HG03064 (cell line): Measurements from ENCODE around the gene SNX32.

ENCODE experiments used
- ATAC-seq: cut with Tn5 transposase; IDR thresholded peaks from one replicate; pipeline ENCODE4 v1.9.1; 2021; ENCODE audit warnings: low read depth; ENCODE audit not compliant: unreplicated experiment

The SNX32 gene

GRCh38 chr11:65833297-65834030 lies at the start of gene SNX32:
Gene SNX32 (plus strand): TSS chr11:65833963. CDS start chr11:65834066, 103 bp downstream.
- ATAC-seq, result peak; percentile 92

GRCh38 chr11:65785319-65786007 lies 48.3 kb upstream of the SNX32 start:
- no peak for ATAC-seq

DNA sequence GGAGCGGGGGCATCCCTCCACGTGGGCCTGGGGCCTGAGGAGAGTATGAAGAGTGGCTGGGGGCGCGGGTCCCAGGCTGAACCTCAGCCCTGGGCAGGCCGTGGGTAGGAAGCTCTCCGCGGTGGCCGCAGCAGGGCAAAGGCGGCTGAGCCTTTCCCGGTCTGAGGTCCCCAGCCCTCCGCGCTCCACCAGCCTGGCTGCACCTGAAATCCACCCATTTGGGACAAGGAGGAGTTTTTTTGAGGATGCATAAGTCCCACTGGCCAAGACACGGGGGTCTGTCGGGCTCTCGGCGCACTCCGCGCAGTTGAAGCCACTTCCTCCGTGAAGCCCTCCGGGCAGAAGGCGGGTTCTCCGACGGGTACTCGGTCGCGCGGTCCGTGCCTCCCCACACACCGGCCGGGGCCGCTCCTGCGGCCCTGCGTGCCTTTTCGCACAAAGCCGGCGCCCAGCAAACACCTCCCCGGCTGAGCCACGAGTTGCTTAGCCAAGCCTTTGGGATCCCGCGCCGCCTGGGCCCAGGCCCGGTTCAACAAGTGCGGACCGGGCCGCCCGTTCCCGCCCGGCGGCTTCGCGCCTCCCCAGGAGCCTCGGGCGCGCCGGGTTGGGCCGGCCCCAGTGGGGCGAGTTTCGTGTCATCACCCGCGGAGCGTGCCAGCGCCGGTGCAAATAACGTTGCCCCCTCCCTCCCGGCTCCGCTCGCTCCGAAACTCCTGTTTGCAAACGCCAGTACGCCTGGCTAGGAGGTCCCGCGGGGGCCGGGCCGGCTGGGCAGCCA lies 47.6 kb upstream of the SNX32 start:
- no peak for ATAC-seq

DNA sequence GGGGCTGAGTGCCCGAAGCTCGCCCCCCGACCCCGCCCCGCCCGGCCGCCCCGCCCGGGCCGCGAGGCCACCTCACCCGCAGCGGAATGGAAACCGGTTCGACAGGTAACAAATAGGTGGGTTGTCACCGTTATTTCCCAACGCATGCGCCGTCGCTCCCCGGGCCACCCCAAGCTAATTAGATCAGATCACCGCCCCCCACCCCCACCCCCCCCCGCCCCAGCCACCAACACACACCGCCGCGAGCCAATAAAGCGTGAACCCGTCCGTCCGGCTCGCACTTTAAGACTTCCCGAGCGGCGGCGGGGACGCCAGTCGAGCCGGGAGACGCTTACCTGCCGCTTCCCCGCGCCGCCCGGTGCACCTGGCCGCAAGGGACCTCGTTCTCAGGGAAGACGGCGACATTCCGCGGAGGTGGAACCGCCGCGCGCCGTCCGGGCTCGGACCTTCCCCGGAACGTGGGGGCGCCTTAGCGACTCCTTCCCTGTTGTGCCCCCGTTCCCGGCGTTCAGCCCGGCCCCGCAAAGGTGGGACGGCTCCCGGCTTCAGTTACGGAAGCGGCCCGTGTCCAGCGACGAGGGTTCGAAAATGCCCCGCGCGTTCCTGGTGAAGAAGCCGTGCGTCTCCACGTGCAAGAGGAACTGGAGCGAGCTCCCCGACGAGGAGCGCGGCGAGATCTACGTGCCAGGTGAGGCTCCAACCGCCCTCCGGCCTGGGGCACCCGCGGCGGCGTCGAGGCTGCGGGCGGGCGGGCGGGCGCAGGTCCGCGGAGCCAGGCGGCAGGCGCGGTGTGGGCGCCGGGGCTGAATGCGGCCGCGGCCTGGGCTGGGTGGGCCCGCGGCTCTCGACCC lies 46.8 kb upstream of the SNX32 start, which contains the start of gene OVOL1:
OVOL1 (plus strand) TSS at position 278 of the 851 bp plus-strand sequence; CDS start at position 589, 311 bp downstream.
- ATAC-seq, result no peak

DNA sequence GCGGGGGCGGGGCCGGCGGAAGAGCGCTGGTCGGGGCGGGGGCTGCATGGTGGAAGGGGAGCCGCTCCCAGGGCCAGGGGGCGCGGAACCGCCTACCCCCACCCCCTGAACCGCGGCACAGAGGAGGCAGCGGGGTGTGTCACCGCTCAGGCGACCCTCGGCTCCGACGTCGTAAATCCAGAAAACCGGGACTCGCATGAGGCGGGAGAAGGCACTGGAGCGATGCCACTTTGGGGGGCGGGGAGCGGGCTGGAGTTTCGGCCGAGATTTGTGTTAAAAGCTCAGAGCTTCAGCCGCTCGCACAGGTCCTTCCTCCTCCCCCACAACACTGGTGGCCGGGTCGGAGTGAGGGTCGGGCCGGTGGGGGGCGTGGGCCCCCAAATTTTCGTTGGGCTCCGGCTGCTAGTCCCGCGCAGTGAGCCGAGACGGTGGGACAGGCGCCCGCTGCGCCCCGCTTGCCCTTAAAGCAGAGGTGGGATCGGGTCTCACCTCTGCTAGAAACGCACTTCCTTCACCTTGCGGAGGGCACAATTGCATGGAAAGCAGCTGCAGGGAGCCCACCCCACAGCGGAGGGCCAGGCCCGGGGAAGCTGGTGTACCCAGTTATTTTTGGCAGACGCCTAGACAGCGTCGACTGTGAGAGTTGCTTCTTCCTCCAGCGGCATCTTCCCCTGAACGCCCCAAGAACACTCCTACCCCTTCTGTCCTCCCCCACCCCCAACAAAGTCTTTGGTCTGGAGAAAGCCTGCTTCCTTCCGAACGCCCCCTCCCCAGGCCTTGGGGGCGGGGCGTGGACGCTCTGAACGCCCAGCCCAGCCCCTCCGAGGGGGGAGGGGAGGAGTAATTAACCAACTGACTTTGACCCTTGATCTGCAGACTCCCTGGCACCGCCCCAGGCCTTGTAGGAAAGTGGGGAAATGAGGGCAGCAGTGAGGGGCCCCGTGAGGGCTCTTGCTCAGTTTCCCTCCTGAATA lies 45.8 kb upstream of the SNX32 start:
- ATAC-seq, result no peak

GRCh38 chr11:65788821-65789220 lies 44.9 kb upstream of the SNX32 start:
- no peak for ATAC-seq

GRCh38 chr11:65789230-65790103 lies 44.3 kb upstream of the SNX32 start:
- ATAC-seq, result no peak

- ATAC-seq, result no peak
These were observed 43.5 kb upstream of the SNX32 start for GRCh38 chr11:65790104-65790901.

- ATAC-seq, result no peak
These were observed 42.7 kb upstream of the SNX32 start for GRCh38 chr11:65790902-65791650.

DNA sequence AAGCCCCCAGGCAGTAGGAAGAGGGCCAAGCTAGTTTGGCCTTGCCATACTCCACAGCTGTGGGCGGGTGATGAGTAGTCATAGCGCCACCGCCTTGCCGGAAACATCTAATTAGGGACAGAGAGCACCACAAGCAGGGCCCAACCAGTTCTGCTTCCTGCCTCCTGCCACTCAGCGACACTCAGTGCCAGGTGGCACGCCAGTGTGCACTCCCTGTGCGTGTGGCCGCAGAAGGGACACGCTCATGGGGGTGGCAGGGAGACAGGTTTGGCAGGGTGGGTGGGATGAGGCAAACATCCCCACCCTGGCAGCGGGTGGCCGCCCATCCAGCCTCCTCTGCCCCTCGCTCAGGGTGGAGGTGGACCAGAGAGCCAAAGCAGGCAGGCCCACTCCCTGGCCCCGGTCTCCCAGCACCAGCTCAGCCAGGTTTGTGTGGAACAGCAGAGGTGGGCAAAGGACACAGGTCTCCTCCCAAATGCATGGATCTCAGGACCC lies 42.0 kb upstream of the SNX32 start:
- ATAC-seq, result peak; percentile 83

DNA sequence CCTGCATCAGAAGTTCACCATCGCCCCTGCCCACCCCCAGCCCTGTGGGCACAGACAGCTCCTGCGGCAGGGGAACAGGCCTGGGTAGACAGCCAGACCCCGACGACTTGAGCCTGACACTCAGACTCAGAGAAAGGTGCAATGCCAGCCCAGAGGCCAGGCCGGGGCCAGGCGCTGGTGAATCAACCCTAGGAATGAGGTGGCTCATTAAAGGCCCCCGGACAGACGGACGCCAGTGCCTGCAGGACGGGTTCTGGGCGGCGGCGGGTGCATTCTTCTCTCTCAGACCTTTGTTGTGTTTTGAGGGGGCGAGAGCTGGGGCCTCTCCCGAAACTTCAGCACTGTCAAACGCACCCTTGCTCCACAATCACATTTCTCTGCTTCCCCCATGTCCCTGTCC lies 41.3 kb upstream of the SNX32 start:
- ATAC-seq, result no peak

GRCh38 chr11:65793144-65793581 lies 40.6 kb upstream of the SNX32 start:
- no peak for ATAC-seq

GRCh38 chr11:65793625-65794400 lies 40.0 kb upstream of the SNX32 start:
- ATAC-seq, result no peak

DNA sequence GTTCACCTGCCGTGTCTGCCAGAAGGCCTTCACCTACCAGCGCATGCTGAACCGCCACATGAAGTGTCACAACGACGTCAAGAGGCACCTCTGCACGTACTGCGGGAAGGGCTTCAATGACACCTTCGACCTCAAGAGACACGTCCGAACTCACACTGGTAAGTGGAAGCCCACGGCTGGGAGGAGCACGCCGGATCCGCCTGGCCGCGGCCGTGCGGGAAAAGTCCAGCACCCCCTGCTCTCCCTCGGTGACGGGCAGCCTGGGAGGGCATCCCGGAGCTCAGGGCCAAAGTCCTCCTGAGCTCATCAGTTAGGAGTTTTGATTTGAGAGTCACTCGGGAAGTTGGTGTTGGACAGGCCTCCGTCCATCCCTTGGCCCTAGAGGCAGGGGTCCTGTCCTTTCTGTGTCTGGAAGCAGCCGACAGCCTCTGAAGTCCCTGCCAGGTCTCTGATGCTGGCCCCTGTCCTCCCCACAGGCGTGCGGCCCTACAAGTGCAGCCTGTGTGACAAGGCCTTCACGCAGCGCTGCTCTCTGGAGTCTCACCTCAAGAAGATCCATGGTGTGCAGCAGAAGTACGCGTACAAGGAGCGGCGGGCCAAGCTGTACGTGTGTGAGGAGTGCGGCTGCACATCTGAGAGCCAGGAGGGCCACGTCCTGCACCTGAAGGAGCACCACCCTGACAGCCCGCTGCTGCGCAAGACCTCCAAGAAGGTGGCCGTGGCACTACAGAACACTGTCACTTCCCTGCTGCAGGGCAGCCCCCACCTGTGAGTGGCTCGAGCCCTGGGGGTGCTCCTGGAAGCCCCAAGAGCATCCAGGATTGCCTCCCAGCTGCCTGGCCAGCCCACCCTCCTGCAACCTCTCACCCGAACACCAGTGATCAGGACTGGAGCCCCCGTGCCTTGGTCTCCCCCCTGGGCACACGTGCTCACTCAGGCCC lies 38.9 kb upstream of the SNX32 start:
- no peak for ATAC-seq
